Stimulated activated CD4-positive, alpha-beta T cell treated with anti-CD3 and anti-CD28 coated beads, Interleukin-15, amount 100 ng/mL, for 1 hour (primary cell): ENCODE data around the gene DNER.

ENCODE experiments used
- DNase-seq, 2 donors: peaks; one replicate each; pipeline ENCODE4 v3.0.0-alpha.2; 2020; ENCODE audit warnings: low read depth in 1 of 2, low spot score in 1 of 2

DNER gene

DNA sequence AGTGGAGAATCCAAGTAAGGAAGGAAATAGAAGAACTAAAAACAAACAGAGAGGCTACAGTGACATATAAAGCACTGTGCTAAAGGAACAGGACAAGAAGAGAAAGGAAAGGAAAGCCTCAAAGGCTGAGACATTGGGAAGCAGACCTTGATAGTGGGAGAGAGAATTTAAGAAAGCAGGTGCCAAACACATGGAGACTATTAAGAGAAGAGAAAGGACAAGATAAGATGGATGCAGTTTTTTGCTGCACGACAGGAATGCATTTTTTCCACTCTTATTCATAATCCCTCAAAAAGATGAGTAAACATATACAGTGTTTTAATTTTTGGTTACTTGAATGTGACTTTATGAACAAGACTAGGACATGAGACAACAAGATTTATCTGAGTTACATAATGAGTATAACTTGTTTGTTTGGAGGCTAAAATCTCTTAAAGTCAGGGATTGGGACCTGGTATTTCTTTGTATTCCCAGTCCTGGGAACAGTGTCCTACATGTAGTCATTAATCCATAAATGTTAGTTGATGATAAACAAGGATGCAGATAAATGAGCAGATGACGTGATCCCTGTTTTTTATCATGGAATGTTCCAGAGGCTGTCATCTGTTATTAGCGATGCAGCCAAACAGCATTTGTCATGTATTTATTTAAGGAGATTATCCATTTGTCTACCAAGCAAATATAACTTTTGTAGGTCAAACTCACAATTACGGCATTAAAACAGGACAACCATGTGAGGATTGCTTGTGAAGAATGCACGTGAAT is 141.7 kb downstream of the DNER start:
- no peak for DNase-seq

DNA sequence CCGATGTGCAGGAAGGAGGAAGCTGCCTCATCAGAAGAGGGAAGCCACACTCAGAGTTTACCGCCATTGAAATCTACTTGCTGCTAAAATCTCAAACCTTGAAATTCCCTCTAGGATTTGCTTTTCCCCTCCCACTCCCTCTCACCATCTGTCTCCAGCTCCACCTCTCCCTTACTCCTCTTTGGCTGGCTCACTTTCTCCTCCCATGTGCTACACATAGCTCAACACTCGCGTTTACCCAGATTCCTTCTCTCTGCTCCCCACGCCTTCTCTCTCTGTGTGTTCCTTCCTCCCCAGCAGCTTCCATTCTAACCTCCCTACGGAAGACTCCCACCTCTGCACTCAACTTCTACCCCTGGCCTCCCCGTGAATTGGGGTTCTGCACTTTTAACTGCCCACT is 143.1 kb downstream of the DNER start:
- no peak for DNase-seq

DNA sequence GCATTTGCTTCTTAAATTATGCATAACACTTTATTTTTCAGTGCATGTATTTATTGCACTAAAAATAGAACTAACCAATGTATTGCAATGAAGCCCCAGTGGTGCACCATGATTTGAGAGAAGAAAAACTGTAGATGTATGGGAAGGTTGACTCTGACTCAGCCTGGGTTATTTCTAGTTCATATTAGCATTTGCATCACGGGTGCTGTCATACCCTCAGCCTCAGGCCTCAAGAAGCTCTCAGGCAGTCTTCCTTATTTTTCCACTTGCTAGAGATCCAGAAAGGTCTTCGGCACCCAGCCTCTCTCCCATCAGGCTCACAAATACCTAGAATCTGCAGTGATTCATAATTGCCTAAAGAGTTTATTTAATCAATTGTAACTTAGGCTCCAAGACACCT is 148.0 kb downstream of the DNER start:
- no peak for DNase-seq

DNA sequence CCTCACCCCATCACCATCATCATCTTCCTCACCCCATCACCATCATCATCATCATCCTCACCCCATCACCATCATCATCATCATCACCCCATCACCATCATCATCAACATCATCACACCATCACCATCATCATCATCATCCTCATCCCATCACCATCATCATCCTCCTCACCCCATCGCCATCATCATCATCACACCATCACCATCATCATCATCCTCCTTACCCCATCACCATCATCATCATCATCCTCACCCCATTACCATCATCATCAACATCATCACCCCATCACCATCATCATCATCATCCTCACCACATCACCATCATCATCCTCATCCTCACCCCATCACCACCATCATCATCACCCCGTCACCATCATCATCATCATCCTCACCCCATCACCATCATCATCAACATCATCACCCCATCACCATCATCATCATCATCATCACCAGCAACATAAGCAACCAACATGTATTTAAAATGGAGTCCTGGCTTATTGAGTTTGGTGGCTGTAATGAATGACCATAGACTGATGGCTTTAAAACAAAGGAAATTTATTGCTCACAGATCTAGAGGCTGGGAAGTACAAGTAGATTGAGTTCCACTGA is 150.0 kb downstream of the DNER start:
- no peak for DNase-seq

DNA sequence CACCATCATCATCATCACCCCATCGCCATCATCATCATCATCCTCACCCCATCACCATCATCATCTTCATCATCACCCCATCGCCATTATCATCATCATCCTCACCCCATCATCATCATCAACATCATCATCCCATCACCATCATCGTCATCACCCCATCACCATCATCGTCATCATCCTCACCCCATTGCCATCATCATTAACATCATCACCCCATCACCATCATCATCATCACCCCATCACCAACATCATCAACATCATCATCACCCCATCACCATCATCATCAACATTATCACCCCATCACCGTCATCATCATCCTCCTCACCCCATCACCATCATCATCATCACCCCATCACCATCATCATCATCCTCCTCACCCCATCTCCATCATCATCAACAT is 151.0 kb downstream of the DNER start:
- DNase-seq: no peak

DNA sequence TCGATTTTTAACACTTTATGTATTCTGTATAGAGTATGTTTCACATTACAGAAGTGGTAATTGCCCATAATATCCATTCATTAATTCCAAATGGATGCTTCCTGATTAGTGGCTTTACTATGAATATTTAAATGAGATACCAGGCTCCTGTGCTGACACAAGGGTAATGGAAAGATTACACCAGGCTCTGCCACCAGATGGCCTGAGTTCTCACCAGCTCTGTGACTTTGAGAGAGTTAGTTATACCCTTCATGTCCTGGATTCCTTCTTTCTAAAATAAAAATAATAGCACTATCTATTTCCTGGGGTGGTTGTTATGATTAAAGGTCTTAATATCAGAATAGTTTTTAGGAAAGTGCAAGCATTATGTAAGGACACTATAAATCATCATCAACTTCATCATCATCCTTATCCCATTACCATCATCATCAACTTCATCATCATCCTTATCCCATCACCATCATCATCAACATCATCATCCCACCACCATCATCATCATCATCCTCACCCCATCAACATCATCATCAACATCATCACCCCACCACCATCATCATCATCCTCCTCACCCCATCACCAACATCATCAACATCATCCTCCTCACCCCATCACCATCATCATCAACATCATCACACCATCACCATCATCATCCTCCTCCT is 151.8 kb downstream of the DNER start:
- DNase-seq: no peak

DNA sequence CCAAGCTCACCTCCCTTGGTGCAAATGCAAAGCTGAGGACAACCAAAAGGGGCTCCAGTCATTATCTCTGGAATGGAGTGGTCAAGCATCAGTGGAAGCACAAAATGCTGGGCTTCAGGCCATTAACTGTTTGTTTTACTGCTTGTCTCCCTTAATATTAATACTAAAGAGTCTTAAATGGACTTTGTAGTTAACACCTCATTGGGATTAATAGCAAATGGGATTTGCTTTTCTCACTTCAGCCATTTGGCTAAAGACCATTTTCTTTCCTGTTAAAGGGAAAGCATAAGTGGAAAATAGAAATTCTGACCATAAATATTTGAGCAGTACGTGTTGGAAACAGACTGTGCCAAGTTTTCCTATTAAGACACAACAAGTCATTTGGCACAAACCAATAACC is 154.4 kb downstream of the DNER start:
- no peak for DNase-seq

DNA sequence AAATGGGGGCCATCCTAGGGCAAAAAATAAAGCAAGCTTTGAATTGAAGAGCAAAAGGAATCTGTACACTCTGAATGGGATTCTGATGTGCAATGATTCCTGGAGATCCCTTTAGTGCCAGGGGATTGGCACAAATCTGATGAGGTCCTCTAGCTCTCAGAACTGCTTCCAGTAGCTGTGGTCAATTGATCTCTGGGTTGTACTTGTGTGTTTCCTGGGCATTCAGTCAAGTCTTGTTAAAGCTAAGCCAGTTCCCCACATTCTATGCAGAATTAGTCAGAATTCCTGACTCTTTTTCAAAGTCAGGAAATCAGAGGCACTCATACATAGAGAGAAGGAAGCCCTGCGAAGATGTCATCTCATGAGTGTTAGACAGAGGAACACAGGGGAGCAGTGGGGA is 161.3 kb downstream of the DNER start:
- DNase-seq: no peak

DNA sequence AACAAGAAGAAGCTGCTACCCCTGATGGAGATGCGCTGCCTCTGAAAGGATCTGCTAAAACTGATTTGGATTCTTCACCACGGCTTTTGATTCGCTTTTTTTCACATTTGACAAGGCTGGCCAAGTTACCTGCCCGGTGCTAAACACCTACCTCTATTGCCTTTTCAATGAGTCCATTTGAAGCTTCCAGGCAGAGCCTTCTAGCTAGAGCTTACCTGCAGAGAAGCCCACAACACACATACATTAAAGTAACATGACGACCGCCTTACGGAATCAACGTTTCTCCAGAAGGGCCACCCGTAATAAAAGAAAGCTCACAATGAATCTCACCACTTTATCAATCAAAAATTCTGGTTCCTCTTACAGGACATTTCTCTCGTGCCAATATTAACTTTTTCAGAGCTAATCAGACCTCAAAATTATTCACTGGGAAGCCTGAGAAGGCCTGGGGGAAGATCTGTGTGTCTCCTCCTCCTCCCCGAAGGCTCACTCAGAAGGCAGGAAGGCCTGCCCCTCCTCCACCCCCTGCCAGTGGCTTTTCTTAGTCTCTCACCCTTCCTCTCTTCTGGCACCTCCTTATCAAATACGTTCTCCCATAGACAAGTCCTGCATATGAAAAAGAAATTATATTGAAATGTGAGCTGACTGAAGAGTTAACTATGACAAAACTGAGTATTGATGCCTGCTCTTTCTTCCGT is 171.0 kb downstream of the DNER start:
- DNase-seq: no peak

DNA sequence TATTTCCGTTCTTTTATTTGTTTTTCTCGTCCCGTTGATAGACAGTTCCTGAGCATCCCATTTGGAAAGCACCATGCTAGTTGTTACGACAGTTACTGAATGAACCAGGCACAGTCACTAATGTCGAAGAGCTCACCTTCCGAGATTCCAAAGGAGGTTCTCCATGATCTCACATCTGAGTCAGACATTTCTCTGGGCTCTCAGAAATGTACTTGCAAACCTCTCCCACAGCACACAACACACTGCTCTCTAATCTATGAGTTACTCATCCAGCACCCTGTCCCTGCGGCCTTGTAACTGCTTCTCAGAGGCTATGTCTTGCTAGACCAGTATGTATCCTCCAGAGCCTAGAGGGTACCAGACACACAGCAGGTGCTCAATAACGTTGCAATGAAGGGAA is 174.7 kb downstream of the DNER start:
- no peak for DNase-seq

DNA sequence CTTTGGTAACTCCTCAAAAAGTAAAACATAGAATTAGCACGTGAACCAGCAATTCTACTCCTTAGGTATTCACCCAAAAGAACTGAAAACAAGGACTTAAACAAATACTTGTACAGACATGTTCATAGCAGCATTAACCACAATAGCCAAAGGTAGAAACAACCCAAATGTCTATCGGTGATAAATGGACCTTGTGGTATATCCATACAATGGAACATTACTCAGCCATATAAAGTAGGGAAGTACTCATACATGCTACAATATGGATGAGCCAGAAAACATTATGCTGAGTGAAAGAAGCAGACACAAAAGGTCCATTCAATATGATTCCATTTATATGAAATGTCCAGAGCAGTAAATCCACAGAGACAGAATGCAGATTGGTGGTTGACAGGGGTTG is 182.8 kb downstream of the DNER start:
- DNase-seq: no peak

DNA sequence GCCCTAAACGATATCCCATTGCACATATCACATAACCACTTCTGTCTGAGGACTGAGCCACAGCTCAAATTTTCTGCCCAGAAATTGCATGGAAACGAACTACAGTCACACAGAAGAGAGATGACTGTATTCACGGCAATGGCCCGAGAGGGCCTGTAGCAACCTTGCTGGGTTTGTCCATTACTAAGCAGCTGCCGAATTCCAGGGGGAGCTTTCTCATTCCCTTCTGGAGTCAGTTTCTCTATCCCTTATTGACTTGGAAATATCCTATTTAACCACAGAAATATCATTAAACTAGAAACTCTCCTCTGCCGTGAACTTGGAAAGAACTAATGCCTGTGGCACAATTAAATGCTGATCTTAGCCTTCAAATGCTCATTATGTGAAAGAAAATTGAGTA is 183.9 kb downstream of the DNER start:
- no peak for DNase-seq

DNA sequence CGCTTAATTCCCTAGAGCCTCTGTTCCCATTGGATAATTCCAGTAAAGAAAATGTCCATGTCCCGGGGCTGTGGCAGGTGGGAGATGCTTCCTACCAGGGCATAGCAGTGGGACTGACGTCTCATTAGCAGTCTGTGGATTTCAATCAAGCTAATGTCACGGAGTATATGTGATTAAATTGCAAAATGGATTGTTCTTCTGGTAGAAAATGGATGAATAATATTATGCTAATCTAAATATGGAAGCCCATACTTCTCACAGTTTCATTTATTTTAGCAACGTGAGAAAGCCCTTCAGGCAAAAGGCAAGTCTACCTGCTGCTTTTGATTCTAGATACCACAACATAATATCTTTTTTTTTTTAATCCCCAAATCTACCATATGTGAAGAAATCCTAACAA is 185.5 kb downstream of the DNER start:
- no peak for DNase-seq

DNA sequence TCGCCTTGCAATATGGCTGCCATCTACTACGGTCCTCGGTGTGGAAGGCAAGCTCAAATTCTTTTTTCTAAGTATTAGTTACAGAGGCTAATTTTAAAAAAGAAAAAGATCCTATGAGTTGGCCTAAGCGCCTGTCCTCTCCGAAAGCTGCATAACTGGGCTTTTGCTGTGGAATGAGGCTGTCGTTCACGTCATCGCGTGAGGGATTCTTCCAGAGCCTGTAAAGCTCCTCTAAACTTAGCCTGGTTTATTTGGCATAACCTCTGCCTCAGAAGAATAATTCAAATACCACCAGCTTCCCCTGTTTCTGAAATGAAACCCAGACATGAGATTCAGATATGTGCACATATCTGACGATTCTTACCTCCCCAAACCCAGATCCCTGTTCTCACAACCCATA is 187.4 kb downstream of the DNER start:
- DNase-seq: no peak

DNA sequence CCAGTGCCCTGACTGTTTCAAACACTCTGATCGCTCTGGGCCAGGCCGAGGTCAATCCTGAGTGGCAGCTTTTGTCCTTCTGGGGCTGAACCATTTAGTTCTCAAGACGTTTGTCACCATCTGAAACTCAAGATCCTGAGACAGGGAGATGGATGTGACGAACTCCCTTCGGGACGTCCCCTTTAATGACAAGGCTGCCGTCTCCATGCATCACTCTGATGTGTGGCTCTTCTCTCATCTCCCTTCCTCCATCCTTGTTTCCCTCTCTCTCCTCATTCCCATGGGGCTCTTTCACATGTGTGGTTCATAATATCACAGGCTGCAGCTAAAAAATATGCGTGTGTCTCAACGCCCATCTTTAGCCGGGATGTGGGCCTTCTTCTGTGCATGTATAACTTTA is 189.6 kb downstream of the DNER start:
- no peak for DNase-seq

DNA sequence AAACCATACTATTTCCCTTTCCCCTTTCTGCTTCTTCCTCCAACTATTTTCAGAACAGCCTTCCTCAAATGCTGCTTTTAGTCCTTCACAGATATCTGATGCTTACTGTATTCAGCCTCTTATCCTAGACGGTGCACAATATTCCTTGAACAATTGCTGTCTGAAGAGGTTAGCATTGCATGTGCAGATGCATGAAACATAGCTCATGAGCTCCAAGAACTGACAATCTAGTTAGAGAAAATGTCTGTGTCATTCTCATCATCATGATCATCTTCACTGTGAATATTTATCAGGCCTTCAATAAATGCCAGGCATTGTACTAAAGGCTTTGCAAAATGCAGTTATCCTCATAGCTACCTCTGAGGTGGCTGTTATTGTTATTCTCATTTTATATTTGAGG is 190.7 kb downstream of the DNER start:
- no peak for DNase-seq

DNA sequence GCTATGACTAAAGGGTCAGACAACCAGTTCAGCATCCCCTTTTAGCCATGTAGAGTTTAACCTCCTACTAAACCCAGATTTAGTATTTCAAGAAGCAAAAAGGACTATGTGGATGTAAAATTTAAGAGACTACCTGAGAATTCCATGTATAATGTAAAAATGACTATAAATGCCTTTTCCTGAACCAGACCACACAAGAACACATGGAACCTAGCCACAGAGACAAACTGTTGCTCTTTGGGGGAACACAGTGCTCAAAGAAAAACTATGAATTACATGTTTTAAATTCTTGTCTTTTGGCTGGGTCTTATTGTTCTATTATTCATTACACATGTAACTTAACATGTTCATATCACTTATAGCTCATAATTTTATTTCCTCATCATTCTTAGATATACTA is 192.8 kb downstream of the DNER start:
- no peak for DNase-seq

DNA sequence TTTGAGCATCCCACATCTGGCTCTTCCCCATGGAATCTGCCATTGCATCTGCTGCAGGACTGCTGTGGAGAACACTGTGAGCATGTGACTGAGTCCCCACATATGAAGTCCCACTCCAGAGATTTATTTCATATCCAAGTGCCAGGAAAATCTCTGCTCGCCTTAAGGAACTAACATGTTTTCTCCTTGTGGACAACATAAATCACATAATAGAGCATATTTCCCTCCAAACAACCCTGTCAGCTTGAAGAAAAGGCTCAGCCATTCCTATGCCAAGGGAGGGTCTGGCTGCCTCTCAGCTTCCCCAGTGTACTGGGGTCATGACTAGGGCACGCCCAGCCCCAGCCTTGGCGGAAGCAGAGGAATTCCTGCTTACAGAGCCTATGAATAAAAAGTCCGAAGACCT is 193.7 kb downstream of the DNER start:
- no peak for DNase-seq

DNA sequence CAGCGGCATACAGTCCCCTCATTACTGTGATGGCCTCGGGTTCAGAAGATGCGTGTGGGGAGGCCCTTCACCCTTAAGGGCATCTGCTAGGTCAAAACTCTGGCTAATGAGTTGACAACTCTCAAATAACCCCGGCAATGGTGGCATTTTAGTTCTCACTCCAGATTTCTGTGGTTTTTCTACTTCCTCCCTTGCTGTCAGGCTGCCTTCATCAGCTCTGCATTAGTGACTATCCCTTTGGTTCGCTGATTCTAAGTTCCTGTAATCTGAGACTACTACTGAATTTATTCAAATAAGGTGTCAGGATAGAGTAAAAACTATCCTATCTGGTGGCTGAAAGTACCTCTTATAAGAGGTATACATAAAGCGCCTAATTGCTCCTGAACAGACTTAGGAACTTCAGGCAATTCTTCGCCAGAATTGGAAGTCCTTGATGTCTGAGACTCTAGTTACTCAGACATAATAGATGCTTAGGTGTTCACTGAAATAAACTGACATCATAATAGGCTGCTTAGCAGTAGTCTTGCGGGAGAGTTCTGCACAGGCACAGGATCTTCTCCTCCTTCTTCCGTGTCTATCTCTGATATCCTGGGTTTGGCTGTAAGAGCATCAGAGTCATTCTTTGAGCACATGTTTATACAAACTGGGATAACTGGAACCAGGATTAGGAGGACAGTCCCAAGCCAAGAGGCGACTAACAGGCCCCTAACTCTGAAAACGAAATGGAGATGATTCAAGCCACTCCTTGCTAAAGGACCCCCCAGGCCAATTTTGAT is 194.5 kb downstream of the DNER start:
- no peak for DNase-seq

DNA sequence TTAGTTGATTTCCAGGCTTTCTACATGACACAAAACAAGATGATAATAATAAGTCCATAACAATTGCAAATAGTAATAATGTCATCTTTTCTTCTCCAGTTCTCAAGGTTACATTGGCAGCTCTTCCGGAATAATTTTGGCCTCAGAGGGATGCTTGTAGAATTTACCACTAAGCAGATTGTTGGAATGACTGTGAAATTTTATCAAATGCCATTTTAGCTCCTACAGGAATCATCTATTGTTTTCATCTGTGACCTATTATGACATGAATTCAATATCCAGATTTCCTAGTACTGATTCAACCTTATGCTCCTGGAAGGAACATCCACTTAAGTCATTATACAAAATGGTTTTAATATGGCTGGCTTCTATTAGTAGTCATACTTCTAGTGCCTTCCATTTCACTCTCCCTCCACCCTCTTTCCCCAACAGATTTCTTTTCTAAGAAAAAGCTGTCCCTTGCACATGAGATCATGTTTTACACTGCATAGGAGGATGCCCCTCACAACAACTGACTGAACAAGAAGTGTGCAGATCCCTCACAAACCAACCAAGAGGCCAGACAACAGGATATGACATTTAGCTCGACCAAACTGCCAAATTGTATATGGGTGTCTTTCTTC is 200.0 kb downstream of the DNER start:
- no peak for DNase-seq

DNA sequence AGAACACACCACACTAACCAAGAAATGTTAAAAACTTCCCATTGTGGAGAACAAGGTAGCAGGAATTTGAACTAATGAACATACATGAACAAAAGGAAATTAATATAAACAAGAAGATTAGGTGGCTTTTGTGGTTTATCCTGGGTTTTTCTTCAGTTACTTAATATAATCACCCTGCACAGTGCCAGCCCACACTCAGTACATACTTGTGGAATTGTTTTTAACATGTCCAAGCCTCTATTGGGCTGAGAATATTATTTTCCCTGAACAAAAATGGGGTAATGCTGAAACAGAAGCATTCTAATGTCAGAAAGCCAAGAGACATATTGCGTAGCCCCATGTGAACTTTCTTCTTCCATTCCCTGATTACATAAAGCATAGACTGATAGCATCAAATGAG is 202.8 kb downstream of the DNER start:
- no peak for DNase-seq
